ENCODE results near the gene ABHD2.

ABHD2 gene

GRCh38 chr15:89112341-89112971 lies 24.2 kb downstream of the ABHD2 start:
- Histone ChIP-seq H2AFZ (no peak overlapping the region), H3K9me3 (ENCODE audit: control insufficient read depth, low read length) (no peaks in the 10 kb centered on the region), H3K4me1 (no peaks in the 10 kb centered on the region), H3K27me3 (ENCODE audit: control insufficient read depth, insufficient read depth, low read length) (no peaks in the 10 kb centered on the region), H3K79me2 (no peaks in the 10 kb centered on the region), H3K9ac (no peak overlapping the region), H3K27ac (no peak overlapping the region), H3K4me3 (ENCODE audit: low read depth, low read length) (no peak overlapping the region), H3K4me2 (ENCODE audit: low read length) (no peak overlapping the region), H3K36me3 (ENCODE audit: control insufficient read depth, insufficient read depth, low read length) (no peaks in the 10 kb centered on the region)
- TF ChIP-seq, protein P1, sequence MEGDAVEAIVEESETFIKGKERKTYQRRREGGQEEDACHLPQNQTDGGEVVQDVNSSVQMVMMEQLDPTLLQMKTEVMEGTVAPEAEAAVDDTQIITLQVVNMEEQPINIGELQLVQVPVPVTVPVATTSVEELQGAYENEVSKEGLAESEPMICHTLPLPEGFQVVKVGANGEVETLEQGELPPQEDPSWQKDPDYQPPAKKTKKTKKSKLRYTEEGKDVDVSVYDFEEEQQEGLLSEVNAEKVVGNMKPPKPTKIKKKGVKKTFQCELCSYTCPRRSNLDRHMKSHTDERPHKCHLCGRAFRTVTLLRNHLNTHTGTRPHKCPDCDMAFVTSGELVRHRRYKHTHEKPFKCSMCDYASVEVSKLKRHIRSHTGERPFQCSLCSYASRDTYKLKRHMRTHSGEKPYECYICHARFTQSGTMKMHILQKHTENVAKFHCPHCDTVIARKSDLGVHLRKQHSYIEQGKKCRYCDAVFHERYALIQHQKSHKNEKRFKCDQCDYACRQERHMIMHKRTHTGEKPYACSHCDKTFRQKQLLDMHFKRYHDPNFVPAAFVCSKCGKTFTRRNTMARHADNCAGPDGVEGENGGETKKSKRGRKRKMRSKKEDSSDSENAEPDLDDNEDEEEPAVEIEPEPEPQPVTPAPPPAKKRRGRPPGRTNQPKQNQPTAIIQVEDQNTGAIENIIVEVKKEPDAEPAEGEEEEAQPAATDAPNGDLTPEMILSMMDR (IDR thresholded peaks at IDR 0.05) = no peak

DNA sequence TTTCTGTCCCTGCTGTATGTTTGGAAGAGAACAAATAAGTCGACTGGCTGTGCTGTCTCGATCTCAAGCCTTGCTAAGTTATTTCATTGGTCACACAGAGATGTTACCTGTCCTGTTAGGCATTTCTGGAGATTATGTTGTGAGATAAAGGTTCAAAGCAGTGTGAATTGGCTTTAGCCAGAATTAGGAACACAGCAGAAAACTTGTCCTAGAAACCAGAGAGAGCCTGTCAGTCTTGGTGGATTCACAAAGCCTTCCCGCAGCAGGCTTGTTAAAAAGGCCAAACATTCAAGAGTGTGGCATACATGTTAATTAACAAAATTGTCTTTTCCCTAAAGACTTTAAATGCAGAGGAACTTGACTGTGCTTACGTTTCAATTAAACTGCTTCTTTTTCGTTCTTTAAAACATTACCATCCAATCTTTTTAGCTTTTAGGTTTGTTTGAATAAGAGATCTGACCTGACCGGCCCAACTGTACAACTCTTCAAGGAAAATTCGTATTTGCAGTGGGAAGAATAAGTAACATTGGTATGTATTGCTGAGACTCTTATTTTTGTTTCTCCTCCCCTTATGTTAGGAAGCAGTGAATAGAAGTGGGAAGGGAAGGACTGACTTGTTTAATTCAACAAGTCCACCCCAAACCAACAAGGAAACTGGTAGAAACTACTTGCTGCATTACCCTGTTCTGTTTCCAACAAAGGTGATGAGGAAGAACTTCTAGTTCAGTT lies 25.2 kb downstream of the ABHD2 start:
- Histone ChIP-seq H3K4me1 (no peaks in the 10 kb centered on the region), H3K9me3 (ENCODE audit: control insufficient read depth, low read length) (no peaks in the 10 kb centered on the region), H3K79me2 (no peaks in the 10 kb centered on the region), H3K4me3 (ENCODE audit: low read depth, low read length) (no peak overlapping the region), H2AFZ (no peak overlapping the region), H3K27ac (no peak overlapping the region), H3K9ac (no peak overlapping the region), H3K27me3 (ENCODE audit: control insufficient read depth, insufficient read depth, low read length) (no peaks in the 10 kb centered on the region), H3K4me2 (ENCODE audit: low read length) (no peak overlapping the region), H3K36me3 (ENCODE audit: control insufficient read depth, insufficient read depth, low read length) (no peaks in the 10 kb centered on the region)
- TF ChIP-seq, protein P1 (IDR thresholded peaks at IDR 0.05) = no peak

- Histone ChIP-seq H3K79me2 (no peaks in the 10 kb centered on the region), H2AFZ (no peak overlapping the region), H3K4me3 (ENCODE audit: low read depth, low read length) (no peak overlapping the region), H3K27me3 (ENCODE audit: control insufficient read depth, insufficient read depth, low read length) (no peaks in the 10 kb centered on the region), H3K27ac (no peak overlapping the region), H3K4me1 (no peaks in the 10 kb centered on the region), H3K36me3 (ENCODE audit: control insufficient read depth, insufficient read depth, low read length) (no peaks in the 10 kb centered on the region), H3K9me3 (ENCODE audit: control insufficient read depth, low read length) (no peaks in the 10 kb centered on the region), H3K4me2 (ENCODE audit: low read length) (no peak overlapping the region), H3K9ac (no peak overlapping the region)
- TF ChIP-seq, protein P1 (IDR thresholded peaks at IDR 0.05) = no peak
These were observed 26.7 kb downstream of the ABHD2 start for GRCh38 chr15:89114990-89115389.

- TF ChIP-seq, protein P1 (IDR thresholded peaks at IDR 0.05) = no peak
- Histone ChIP-seq H3K27me3 (ENCODE audit: control insufficient read depth, insufficient read depth, low read length) (no peaks in the 10 kb centered on the region), H3K27ac (no peak overlapping the region), H3K4me2 (ENCODE audit: low read length) (no peak overlapping the region), H3K79me2 (no peaks in the 10 kb centered on the region), H3K9me3 (ENCODE audit: control insufficient read depth, low read length) (no peaks in the 10 kb centered on the region), H3K36me3 (ENCODE audit: control insufficient read depth, insufficient read depth, low read length) (no peaks in the 10 kb centered on the region), H2AFZ (no peak overlapping the region), H3K4me3 (ENCODE audit: low read depth, low read length) (no peak overlapping the region), H3K9ac (no peak overlapping the region), H3K4me1 (no peaks in the 10 kb centered on the region)
These were observed 27.3 kb downstream of the ABHD2 start for GRCh38 chr15:89115547-89115946.

Data from parathyroid adenoma (tissue), 2 donors.